ENCODE results near the gene ZBTB7C. TPM values are rescaled to one million over a fixed set of nuclear protein-coding genes. Genes with fewer than 3 reads are reported as not detected.

The ZBTB7C gene
- total RNA-seq, 1 donor from 2014 or later = 0.17 TPM

- TF ChIP-seq, protein P1, sequence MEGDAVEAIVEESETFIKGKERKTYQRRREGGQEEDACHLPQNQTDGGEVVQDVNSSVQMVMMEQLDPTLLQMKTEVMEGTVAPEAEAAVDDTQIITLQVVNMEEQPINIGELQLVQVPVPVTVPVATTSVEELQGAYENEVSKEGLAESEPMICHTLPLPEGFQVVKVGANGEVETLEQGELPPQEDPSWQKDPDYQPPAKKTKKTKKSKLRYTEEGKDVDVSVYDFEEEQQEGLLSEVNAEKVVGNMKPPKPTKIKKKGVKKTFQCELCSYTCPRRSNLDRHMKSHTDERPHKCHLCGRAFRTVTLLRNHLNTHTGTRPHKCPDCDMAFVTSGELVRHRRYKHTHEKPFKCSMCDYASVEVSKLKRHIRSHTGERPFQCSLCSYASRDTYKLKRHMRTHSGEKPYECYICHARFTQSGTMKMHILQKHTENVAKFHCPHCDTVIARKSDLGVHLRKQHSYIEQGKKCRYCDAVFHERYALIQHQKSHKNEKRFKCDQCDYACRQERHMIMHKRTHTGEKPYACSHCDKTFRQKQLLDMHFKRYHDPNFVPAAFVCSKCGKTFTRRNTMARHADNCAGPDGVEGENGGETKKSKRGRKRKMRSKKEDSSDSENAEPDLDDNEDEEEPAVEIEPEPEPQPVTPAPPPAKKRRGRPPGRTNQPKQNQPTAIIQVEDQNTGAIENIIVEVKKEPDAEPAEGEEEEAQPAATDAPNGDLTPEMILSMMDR (conservative IDR thresholded peaks at IDR 0.05; ENCODE audit: low read depth, low read length) = no peak
- no peak overlapping the region for H3K4me3 ChIP-seq (ENCODE audit: low read depth, low read length)
- no peak for DNase-seq (ENCODE audit: low read depth)
These were observed 334.1 kb downstream of the ZBTB7C start for GRCh38 chr18:48074929-48075706.

- TF ChIP-seq, protein P1 (conservative IDR thresholded peaks at IDR 0.05; ENCODE audit: low read depth, low read length) = no peak
- no peak for DNase-seq (ENCODE audit: low read depth)
- no peak overlapping the region for H3K4me3 ChIP-seq (ENCODE audit: low read depth, low read length)
These were observed 335.8 kb downstream of the ZBTB7C start for GRCh38 chr18:48073211-48073930.

DNA sequence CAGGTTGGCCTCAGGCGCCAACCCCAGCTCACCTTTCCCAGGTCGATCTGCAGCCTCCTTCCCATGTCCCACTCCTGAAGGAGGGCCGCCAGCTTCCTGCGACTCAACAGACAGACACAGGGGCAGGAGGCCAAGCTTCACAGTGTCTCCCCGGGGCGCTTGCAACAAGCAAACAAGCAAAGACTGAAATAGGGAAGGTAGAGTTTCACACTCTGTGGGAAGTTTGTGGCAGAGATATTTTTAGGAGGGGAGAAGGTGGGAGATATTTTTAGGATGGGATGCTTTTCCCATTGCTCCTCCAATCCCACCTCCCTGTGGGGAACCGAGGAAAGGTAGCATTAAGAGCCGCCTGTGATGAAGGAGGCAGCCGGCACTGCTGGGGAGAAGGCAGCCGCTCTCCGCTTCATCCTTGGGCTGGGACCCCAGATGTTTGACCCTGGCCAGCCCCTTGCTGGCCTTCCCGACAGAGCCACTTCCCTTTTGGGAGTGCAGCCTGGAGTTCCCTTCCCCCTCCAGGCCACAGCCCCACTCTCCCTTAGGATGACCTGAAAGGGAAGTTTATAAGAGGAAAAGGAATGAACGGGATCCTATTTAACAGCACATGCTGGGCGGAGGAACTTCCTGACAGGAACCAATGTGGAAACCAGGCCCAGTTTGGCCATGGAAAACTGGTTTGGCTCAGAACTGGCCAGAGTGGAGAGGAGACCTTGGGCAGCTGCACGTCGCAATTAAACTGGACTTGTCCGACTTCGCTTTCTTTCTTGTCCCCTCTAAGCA, 336.6 kb downstream of the ZBTB7C start:
- H3K4me3 ChIP-seq (ENCODE audit: low read depth, low read length) = no peak overlapping the region
- DNase-seq (ENCODE audit: low read depth) = no peak
- TF ChIP-seq, protein P1 (conservative IDR thresholded peaks at IDR 0.05; ENCODE audit: low read depth, low read length) = no peak

- no peak for DNase-seq (ENCODE audit: low read depth)
- TF ChIP-seq, protein P1 (conservative IDR thresholded peaks at IDR 0.05; ENCODE audit: low read depth, low read length) = no peak
- H3K4me3 ChIP-seq (ENCODE audit: low read depth, low read length) = no peak overlapping the region
These were observed 340.2 kb downstream of the ZBTB7C start for GRCh38 chr18:48068916-48069445.

DNA sequence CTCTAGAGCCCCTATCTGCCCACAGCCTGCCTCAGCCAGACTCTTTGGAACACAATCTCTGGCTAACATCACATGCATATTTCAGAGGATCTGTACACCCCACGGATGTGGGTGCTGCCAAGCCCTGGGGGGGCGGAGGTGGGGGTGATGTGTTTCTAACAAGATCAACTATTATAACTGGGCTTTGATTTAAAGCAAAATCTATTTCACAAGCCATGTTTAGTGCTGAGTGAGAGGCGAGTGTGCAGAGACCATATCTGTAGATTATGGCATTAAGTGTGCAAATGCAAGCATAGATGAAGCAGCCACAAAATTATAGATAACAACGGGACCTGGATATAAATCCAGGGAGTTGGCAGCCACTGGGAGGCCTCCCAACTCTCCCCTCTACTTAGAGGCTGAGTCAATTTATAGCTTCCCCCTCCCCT, 342.9 kb downstream of the ZBTB7C start:
- DNase-seq (ENCODE audit: low read depth) = no peak
- TF ChIP-seq, protein P1 (conservative IDR thresholded peaks at IDR 0.05; ENCODE audit: low read depth, low read length) = no peak

GRCh38 chr18:48065601-48065995, 343.6 kb downstream of the ZBTB7C start:
- H3K4me3 ChIP-seq (ENCODE audit: low read depth, low read length) = no peak overlapping the region
- TF ChIP-seq, protein P1 (conservative IDR thresholded peaks at IDR 0.05; ENCODE audit: low read depth, low read length) = no peak
- no peak for DNase-seq (ENCODE audit: low read depth)

More for the DNA sequence above, 342.9 kb downstream of the ZBTB7C start:
- H3K4me3 ChIP-seq (ENCODE audit: low read depth, low read length) = no peak overlapping the region

All from epithelial cell of proximal tubule (primary cell).